Renal cortical epithelial cell (primary cell): Measurements from ENCODE around the gene MTHFD2. TPM values are rescaled to one million over a fixed set of nuclear protein-coding genes. Genes with fewer than 3 reads are reported as not detected.
"Not testable (repeated sequence)": the region's sequence is repeated elsewhere in the genome, so short reads cannot be mapped to it uniquely, and the experiment has no call there.

Source experiments
- DNase-seq: peaks from one replicate; pipeline ENCODE4 v3.0.0-alpha.2; 2011; ENCODE audit warnings: low read depth
- total RNA-seq: library from RNA; depleted of rRNA; stranded (reverse); fragments of >200 nt; gene quantifications from 2 replicates; pipeline ENCODE4 v1.2.3, GENCODE V29; 2014

Gene MTHFD2
- 66.7 and 119 TPM in 2 replicates for total RNA-seq

DNA sequence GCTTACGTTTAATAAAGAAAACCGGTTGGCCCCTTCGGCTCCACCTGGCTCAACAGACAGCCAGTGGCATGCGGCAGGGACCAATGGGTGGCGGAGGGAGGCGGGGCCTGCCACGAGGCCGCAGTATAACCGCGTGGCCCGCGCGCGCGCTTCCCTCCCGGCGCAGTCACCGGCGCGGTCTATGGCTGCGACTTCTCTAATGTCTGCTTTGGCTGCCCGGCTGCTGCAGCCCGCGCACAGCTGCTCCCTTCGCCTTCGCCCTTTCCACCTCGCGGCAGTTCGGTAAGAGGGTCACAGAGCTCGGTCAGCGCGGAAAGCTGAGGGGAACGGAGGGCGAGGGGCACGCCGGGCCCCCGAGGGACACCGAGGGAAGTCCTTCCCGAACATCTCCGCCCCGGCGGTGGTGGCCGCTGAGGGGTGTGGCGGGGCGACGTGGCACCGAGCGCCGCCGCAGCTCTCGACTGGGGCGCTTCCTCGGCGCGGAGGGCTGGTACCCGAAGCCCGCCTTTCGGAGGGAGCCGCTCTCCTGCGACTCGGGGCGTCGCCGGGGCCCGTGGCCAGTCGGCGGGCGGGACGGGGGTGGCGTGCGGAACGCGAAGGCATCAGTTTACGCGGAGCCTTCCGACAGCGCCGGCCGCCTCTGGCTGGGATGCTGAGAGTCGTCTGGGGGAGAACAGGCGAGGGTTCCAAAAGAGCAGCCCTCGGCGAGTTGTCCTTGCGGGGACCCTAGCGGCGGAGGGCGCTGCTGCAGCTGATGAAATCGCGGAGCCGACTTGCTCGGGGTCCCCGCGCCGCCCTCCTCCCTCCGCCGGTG, at the start of gene MTHFD2:
Gene MTHFD2 (plus strand): TSS at position 155 of the 814 bp plus-strand sequence. CDS start 27 bp downstream, at position 182.
- peak; percentile 66 for DNase-seq

DNA sequence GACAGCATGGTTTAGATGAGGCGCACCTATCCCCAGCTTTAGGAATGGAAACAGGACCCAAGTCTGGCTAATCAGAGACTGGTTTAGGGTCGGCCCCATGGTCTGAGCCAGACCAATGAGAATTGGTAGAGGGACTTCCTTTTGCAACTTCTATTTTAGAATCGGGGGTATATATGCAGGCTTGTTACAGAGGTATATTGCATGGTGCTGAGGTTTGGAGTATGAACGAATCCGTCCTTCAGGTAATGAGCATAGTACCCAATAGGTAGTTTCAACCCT, 49.2 kb upstream of the MTHFD2 start:
- DNase-seq, result no peak

DNA sequence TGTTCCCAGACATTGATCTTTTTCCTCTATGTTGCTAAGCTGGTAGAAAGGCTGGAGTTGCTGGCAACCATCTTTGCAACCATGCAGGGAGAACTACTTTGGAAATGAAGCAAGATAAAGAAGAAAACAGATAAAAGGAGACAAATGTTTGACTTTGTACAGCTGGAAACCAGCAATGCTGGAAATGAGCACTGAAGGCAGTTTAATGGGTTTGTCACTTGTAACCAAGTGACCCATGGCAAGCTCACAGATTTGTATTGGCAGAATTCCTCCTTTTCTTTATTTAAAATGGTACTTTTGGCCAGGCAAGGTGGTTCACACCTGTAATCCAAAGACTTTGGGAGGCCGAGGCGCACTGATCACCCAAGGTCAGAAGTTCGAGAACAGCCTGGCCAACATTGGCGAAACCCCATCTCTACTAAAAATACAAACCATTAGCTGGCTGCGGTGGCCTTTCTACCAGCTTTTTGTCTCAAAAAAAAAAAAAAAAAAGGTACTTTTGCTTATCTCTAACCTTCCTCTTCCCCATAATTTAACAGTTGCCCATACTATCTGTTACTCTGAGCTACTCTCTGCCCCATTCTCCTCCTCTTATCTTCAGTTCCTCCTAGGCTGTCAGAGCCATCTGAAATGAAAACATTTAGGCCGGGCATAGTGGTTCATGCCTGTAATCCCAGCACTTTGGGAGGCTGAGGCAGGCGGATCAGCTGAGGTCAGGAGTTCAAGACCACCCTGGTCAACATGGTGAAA, 48.7 kb upstream of the MTHFD2 start:
- no peak for DNase-seq

DNA sequence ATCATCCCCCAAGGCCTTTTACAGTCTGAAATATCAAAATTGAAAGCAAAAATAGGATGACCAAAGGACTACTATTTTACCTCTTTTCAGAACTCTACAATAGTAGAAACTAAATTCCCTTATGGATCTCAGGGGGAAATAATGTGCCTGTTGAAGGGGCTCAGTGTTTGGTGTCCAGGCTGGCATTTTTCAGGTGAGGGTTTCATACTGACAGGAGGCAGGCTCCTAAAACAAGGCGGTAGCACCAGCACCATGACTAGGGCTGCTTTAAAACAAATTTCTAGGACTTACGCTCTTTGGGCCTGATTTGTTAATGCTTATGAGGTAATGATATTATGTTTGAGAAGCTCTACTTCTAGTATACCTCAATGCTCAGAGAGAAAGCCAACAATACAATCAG, 45.5 kb upstream of the MTHFD2 start:
- DNase-seq, result no peak

DNA sequence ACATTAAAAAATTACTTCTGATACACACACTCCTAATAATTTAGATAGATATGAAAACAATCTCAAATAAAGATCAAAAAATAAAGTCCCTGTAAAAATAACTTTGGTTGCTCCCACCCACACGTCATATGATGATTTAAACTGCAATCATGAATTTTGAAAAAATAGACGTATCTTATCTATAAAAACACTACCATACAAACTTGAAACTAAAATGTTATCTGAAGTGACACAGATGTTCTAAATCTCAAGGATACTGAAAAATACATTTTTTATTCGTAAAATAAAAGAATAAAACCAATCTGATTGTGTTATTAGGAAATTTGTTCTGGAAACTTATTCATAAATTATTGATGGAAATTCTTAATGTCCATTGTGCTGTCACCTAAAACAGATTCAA, 42.6 kb upstream of the MTHFD2 start:
- DNase-seq, result no peak

- DNase-seq, result no peak
Measured at GRCh38 chr2:74162951-74163350, 35.5 kb upstream of the MTHFD2 start.

DNA sequence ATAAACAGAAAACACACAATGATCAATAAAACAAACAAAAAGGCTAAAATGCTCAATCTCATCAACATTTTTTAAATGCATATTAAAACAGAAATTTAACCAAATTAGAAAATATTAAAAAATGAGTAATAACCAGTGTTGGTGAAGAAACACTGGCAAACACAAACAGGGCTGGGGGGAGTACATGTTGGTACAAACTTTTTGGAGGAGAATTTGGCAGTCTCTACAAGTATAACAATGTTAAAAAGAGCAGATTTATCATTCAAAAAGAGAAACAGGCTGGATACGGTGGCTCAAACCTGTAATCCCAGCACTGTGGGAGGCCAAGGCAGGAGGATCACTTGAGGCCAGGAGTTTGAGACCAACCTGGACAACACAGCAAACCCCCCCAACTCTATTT, 33.7 kb upstream of the MTHFD2 start:
- DNase-seq, result no peak

GRCh38 chr2:74168739-74169138, 29.7 kb upstream of the MTHFD2 start:
- no peak for DNase-seq

DNA sequence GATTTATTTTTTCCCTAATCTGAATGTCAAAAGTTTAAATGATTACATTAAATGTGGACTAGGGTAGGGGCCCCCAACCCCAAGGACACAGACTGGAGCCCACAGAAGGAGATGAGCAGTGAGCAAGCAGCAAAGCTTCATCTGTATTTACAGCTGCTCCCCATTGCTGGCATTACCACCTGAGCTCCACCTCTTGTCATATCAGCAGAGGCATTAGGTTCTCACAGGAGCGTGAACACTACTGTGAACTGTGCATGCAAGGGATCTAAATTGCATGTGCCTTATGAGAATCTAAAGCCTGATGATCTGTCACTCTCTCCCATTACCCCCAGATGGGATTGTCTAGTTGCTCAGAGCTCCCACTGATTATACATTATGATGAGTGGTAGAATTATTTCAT, 23.5 kb upstream of the MTHFD2 start:
- no peak for DNase-seq

DNA sequence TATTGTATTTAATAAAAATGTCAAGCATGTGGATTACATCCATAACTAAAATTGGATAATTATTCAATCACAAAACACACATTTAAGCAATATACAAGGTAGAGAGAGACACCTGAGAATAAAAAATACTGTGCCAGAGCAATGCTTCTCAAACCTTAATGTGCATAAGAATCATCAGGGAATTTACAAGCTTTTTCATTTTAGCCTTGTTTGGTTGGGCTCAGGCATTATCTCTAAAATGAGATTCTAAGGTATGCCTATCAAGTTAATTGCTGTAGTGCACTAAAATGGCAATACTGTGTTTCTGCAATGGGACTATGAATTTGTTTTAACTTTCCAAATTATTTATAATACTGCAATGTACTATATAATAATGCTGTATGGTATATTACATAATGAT, 20.7 kb upstream of the MTHFD2 start:
- DNase-seq, result no peak

DNA sequence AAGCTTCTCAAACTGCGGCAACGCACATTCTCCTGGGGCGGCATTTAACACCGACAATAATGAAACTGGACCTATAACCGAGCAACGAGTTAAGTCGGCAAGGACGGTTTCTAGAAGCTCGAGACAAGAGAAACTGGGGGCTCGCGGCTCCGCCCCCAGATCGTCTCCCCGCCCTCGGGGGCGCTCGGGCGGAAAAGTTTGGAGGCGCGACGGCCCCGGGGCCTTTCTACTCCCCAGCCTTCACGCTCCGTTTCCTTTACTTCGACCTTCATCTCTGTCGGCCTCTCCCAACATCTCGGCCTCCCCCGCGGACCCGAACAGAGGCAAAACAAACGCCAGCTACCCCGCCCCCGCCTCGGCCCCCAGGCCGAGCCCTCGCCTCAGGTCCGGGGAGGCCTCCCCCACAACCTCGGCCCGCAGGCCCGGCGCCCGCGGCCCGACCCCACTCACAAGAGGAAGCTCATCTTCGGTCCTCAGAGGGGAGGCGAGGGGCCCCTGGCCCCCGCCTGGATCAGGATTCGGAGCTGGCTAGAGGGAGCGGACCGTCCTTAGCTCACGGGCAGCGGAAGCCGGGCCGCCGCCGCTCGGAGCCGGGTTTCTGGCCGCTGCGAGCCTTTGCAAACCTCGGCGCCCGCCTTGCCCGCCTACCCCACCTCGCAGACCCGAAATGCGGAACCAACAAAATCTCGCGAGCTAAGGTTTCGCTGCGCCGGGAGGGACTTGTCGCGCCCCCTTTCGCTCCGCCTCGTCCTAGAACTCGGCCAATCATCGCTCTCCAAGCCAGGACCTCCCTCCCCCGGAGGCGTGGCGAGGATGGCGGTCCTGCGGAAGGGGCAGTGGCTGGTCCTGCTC, 20.0 kb upstream of the MTHFD2 start, which contains the start of gene MOB1A:
Gene MOB1A (minus strand): TSS at position 669 of the 852 bp plus-strand sequence. CDS start 205 bp downstream, at position 464.
- peak; percentile 94 for DNase-seq

DNA sequence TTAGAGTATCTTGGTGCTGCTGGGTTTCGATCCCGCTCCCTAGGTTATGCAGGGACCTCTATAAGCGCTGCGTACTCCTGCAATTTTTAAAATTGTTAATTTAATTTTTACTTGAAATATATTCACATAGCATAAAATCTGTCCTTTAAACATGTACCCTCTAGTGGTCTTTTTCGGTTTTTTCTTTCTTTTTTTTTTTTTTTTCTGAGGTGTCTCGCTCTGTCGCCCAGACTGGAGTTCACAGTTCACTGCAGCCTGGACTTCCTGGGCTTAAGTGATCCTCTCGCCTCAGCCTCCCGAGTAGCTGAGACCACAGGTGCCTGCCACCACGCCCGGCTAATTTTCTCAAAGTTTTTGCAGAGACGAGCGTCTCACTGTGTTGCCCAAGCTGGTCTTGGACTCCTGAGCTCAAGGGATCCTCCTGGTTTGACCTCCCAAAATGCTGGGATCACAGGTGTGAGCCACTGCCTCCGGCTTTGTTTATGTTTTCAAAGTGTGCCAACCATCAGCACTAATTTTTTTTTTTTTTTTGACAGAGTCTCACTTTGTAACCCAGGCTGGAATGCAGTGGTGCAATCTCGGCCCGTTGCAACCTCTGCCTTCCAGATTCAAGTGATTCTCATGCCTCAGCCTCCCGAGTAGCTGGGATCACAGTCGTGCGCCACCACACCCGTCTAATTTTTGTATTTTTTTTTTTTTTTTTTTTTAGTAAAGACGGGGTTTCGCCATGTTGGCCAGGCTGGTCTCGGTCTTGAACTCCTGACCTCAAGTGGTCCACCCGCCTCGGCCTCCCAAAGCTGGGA, 19.2 kb upstream of the MTHFD2 start:
- DNase-seq, result no peak

DNA sequence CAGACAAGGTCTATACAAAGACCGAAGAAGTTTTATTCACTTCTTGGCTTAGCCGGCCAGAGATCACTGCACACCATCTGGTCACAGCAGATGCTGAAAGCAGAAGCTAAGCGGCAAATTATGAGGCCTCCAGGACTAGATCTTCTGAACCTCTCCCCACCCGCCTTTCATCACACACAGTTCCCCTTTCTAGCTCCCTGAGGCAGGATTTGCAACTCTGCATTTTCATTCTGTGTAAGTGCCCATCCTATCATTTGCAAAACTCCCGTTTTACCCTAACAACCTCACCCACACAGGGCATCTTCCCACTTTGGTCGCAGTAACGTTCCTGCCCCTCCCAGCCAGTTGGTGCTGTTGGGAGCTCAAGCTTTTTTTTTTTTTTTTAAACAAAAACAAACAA, 16.7 kb upstream of the MTHFD2 start:
- no peak for DNase-seq

GRCh38 chr2:74183878-74184277, 14.5 kb upstream of the MTHFD2 start:
- DNase-seq, result no peak

DNA sequence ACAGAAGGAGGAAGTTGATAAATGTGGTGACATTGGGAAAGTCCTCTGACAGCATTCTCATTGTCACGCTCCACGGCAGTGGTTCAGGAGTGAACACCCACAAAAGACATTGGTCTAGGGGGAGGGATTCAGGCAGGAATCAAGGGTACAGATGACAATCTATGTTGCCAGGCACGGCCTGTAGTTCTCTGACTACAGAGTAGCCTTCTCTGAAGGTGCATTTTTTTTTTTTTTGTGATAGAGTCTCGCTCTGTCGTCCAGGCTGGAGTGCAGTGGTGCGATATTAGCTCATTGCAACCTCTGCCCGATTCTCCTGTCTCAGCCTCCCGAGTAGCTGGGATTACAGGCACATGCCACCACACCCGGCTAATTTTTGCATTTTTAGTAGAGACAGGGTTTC, 12.4 kb upstream of the MTHFD2 start:
- DNase-seq, result no peak

DNA sequence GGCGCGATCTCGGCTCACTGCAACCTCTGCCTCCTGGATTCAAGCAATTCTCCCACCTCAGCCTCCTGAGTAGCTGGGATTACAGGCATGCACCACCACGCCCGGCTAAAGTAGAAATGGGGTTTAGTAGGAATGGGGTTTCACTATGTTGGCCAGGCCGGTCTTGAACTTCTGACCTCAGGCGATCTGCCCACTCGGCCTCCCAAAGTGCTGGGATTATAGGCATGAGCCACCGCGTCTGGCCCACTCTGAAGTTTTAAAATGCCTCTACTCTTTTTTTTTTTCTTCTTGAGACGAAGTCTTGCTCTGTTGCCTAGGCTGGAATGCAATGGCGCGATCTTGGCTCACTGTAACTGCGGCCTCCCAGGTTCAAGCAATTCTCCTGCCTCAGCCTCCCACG, 11.7 kb upstream of the MTHFD2 start:
- DNase-seq, result not testable (repeated sequence)

GRCh38 chr2:74188018-74188601, 10.3 kb upstream of the MTHFD2 start:
- no peak for DNase-seq

DNA sequence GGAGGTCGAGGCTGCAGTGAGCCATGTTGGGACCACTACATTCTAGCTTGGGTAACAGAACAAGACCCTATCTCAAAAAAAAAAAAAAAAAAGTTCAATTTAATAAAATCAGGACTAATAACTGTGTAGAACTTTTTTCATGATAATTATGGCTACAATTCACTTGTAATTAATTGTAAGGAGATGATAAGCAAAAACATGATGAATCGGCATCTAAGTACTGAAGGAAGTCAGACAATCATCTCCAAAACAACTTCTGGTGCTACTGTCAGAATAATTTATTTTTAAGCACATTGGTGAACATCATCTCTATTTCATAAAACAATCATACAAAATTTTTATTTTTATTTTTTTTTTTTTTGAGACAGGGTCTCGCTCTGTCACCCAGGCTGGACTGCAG, 9.7 kb upstream of the MTHFD2 start:
- DNase-seq, result no peak

DNA sequence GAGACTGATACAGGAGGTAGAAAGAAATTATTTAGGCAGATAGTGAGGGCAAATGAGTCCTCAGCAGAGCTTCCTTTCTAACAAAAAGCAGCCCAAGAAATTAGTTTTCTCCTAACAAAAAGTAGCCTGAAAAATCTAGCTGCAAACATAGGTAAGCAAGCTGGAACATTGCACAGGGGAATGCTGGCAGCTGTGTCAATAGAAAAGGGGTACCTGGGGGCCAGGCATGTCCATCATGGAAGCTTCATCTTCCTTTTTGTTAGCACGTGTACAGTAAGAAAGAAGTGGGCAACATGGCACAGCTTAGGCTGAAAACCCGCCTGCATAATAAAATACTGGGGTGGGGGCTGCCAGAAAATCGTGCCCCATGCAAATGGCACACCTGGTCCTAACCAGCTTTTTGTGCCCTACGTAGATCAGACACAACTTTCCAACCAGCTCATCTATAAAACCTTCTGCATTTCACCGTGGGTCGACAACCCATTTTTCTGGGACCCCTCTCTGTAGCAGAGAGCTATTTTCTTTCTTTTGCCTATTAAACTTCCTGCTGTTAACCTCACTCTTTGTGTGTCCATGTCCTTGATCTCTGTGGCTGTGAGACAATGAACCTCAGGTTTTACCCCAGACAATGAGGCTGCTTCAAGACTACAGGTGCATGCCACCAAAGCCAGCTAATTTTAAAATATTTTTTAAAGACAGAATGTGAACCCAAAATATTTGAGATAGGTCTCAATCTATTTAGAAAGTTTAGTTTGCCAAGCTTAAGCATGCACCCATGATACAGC, 6.6 kb upstream of the MTHFD2 start:
- no peak for DNase-seq

- DNase-seq, result no peak
Measured at GRCh38 chr2:74194799-74195198, 3.6 kb upstream of the MTHFD2 start.
